MM.1S (cell line): ENCODE results near the gene G6PD.

ENCODE experiments used
- DNase-seq: peaks from one replicate; pipeline ENCODE4 v3.0.0-alpha.2; 2015
- H2AFZ ChIP-seq: fragments of 300-600 bp; sonication (generic); 2 replicates; pipeline ENCODE4 v1.6.0; 2016; ENCODE audit warnings: antibody characterized with exemption, low read length
- H3F3A ChIP-seq: fragments of 300-600 bp; sonication (generic); 2 replicates; pipeline ENCODE4 v1.6.1; 2016; ENCODE audit warnings: mild to moderate bottlenecking, antibody characterized with exemption, low read length, moderate library complexity, mixed read lengths; ENCODE audit not compliant: insufficient read depth
- H3K27ac ChIP-seq: fragments of 300-600 bp; sonication (generic); 2 replicates; pipeline ENCODE4 v1.5.1; 2016; ENCODE audit warnings: mild to moderate bottlenecking, low read length
- H3K27me3 ChIP-seq: fragments of 300-600 bp; sonication (generic); replicated peaks from 2 replicates; pipeline ENCODE4 v1.6.0; 2016; ENCODE audit warnings: low read length; ENCODE audit not compliant: insufficient read depth
- H3K36me3 ChIP-seq: fragments of 300-600 bp; sonication (generic); replicated peaks from 2 replicates; pipeline ENCODE4 v1.6.1; 2016; ENCODE audit warnings: mild to moderate bottlenecking, low read length, mixed read lengths; ENCODE audit not compliant: insufficient read depth
- H3K4me1 ChIP-seq: fragments of 300-600 bp; sonication (generic); 2 replicates; pipeline ENCODE4 v1.6.1; 2016; ENCODE audit warnings: low read length, mixed read lengths
- H3K4me2 ChIP-seq: fragments of 300-600 bp; sonication (generic); 2 replicates; pipeline ENCODE4 v1.6.0; 2016; ENCODE audit warnings: low read depth, low read length
- H3K4me3 ChIP-seq: fragments of 300-600 bp; sonication (generic); 2 replicates; pipeline ENCODE4 v1.5.1; 2016; ENCODE audit warnings: low read length, mixed read lengths
- H3K79me2 ChIP-seq: fragments of 300-600 bp; sonication (generic); 2 replicates; pipeline ENCODE4 v1.6.1; 2016; ENCODE audit warnings: mixed run types, low read length, mixed read lengths
- H3K9ac ChIP-seq: fragments of 300-600 bp; sonication (generic); 2 replicates; pipeline ENCODE4 v1.6.1; 2016; ENCODE audit warnings: low read length, mixed read lengths
- H3K9me2 ChIP-seq: fragments of 300-600 bp; sonication (generic); replicated peaks from 2 replicates; pipeline ENCODE4 v1.6.1; 2016; ENCODE audit warnings: mild to moderate bottlenecking, low read length, mixed read lengths; ENCODE audit not compliant: insufficient read depth
- H3K9me3 ChIP-seq: fragments of 300-600 bp; sonication (generic); replicated peaks from 2 replicates; pipeline ENCODE4 v1.6.1; 2016; ENCODE audit warnings: mild to moderate bottlenecking, low read length, mixed read lengths; ENCODE audit not compliant: insufficient read depth
- H4K20me1 ChIP-seq: fragments of 300-600 bp; sonication (generic); 2 replicates; pipeline ENCODE4 v1.6.1; 2016; ENCODE audit warnings: mild to moderate bottlenecking, low read length, moderate library complexity, mixed read lengths; ENCODE audit not compliant: insufficient read depth
- CTCF ChIP-seq: fragments of 300-600 bp; sonication (generic); IDR thresholded peaks from 2 replicates; pipeline ENCODE4 v1.5.1; 2016; ENCODE audit warnings: antibody characterized with exemption, low read length, mixed read lengths
- EZH2 ChIP-seq: fragments of 300-600 bp; sonication (generic); optimal IDR thresholded peaks from 2 replicates; pipeline ENCODE3; 2017; ENCODE audit warnings: low read depth, mild to moderate bottlenecking, antibody characterized with exemption, low read length, mixed read lengths
- EZH2phosphoT487 ChIP-seq: fragments of 300-600 bp; sonication (generic); IDR thresholded peaks from 2 replicates; pipeline ENCODE4 v1.6.1; 2018; ENCODE audit warnings: antibody characterized with exemption, low read length

Gene G6PD

DNA sequence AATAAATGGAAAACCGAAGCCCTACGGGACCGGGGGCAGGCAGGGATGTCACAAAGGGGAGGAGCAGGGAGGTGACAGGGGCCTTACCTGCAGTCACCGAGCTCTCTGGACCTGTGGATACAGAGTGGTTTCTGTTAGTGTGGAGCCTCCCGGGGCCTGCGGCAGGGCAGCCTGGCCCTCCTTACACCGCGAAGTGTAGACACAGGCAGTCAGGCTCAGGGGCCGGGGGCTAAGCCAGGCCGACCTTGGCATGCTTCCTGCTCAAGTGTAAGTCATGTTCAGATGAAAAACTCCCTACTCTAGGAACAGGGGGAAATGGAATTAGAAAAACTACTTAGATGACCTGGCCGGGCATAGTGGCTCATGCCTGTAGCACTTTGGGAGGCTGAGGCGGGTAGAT lies 34.9 kb downstream of the G6PD start:
- TF ChIP-seq EZH2 (no peak), EZH2phosphoT487 (no peak), CTCF (no peak)
- Histone ChIP-seq H3K79me2 (peaks cover 4% of the 10 kb centered on the region; the same call in 1 of the 2 replicates), H3F3A (no peaks in the 10 kb centered on the region), H4K20me1 (no peaks in the 10 kb centered on the region), H3K9me3 (no peaks in the 10 kb centered on the region), H3K27ac (no peak overlapping the region), H3K9me2 (no peaks in the 10 kb centered on the region), H3K4me2 (no peak overlapping the region), H3K9ac (no peak overlapping the region), H3K4me3 (no peak overlapping the region), H3K4me1 (no peaks in the 10 kb centered on the region), H3K27me3 (no peaks in the 10 kb centered on the region), H2AFZ (no peak overlapping the region), H3K36me3 (no peaks in the 10 kb centered on the region)
- no peak for DNase-seq

GRCh38 chrX:154509455-154509854 lies 37.2 kb downstream of the G6PD start:
- Histone ChIP-seq H3K4me1 (no peaks in the 10 kb centered on the region), H3K9ac (no peak overlapping the region), H3K27me3 (no peaks in the 10 kb centered on the region), H3K4me3 (no peak overlapping the region), H3F3A (no peaks in the 10 kb centered on the region), H3K36me3 (no peaks in the 10 kb centered on the region), H3K4me2 (no peak overlapping the region), H2AFZ (no peak overlapping the region), H3K79me2 (no peaks in the 10 kb centered on the region), H3K9me2 (no peaks in the 10 kb centered on the region), H4K20me1 (no peaks in the 10 kb centered on the region), H3K9me3 (no peaks in the 10 kb centered on the region), H3K27ac (no peak overlapping the region)
- no peak for DNase-seq
- TF ChIP-seq EZH2: no peak
- no peak for TF ChIP-seq EZH2phosphoT487
- no peak for TF ChIP-seq CTCF

GRCh38 chrX:154508384-154508745 lies 38.3 kb downstream of the G6PD start:
- no peaks in the 10 kb centered on the region for H3K9me3 ChIP-seq
- no peak for DNase-seq
- no peaks in the 10 kb centered on the region for H3K36me3 ChIP-seq
- H3K27me3 ChIP-seq: no peaks in the 10 kb centered on the region
- H4K20me1 ChIP-seq: no peaks in the 10 kb centered on the region
- H2AFZ ChIP-seq: no peak overlapping the region
- H3K79me2 ChIP-seq: no peaks in the 10 kb centered on the region
- H3K4me2 ChIP-seq: no peak overlapping the region
- H3K4me1 ChIP-seq: no peaks in the 10 kb centered on the region
- no peak overlapping the region for H3K27ac ChIP-seq
- TF ChIP-seq CTCF (no peak), EZH2phosphoT487 (no peak), EZH2 (no peak)
- no peak overlapping the region for H3K4me3 ChIP-seq
- no peaks in the 10 kb centered on the region for H3K9me2 ChIP-seq
- no peaks in the 10 kb centered on the region for H3F3A ChIP-seq
- no peak overlapping the region for H3K9ac ChIP-seq
